Right lobe of liver (tissue), 6 donors: ENCODE results near the gene SLC25A44. TPM values are rescaled to one million over a fixed set of nuclear protein-coding genes. Genes with fewer than 3 reads are reported as not detected.

Source experiments
- ATAC-seq, 4 donors: fragments of 200-7000 bp; cut with Tn5 transposase; one replicate each; pipeline ENCODE4 v1.9.1; 2020; ENCODE audit warnings: mild to moderate bottlenecking in 4 of 4, moderate library complexity in 4 of 4
- DNase-seq, 3 donors: peaks; one replicate each; pipeline ENCODE4 v3.0.0-alpha.2; 2020
- H3K27ac ChIP-seq, 3 donors: fragments of 200-600 bp; one replicate each; pipeline ENCODE4 v1.8.0; 2022
- H3K27me3 ChIP-seq, 2 donors: fragments of 200-600 bp; one replicate each; pipeline ENCODE4 v1.8.0; 2022
- H3K36me3 ChIP-seq, 4 donors: fragments of 200-600 bp; sonication (generic) in 1 of 4; one replicate each; pipeline versions ENCODE4 v1.5.1 to v1.8.0; 2017 to 2022; ENCODE audit warnings: control low read depth in 1 of 4
- H3K4me1 ChIP-seq, 4 donors: fragments of 200-600 bp; sonication (generic) in 1 of 4; one replicate each; pipeline versions ENCODE4 v1.5.1 to v1.8.0; 2017 to 2022; ENCODE audit warnings: control low read depth in 1 of 4
- H3K4me3 ChIP-seq, 3 donors: fragments of 200-600 bp; one replicate each; pipeline ENCODE4 v1.8.0; 2022
- H3K9me3 ChIP-seq, 4 donors: fragments of 200-600 bp; sonication (generic) in 1 of 4; one replicate each; pipeline versions ENCODE4 v1.5.1 to v1.8.0; 2017 to 2022; ENCODE audit warnings: control low read depth in 1 of 4
- POLR2A ChIP-seq: fragments of 450-650 bp; IDR thresholded peaks from one replicate; pipeline ENCODE4 v1.6.1; 2017; ENCODE audit warnings: antibody characterized with exemption, mild to moderate bottlenecking
- whole genome bisulfite sequencing: methylation state at CpG from one replicate; pipeline ENCODE4 v1.1.6; 2018; ENCODE audit warnings: low coverage, low lambda C conversion rate; ENCODE audit not compliant: insufficient coverage; ENCODE audit errors: missing lambda C conversion rate; 5-methylcytosine and 5-hydroxymethylcytosine counted together
- intact Hi-C, 2 donors: fragments of 100-400 bp; cut with DNase I; formaldehyde crosslinking; loops; one replicate each; pipeline versions ENCODE4 v1.11.2 to v1.14.1; 2022
- total RNA-seq, 6 experiments: library from RNA; depleted of rRNA in 2 of 6; stranded (reverse); fragments of >200 nt in 2 of 6; fragmentation: NEBNext Ultra II Directional in 3 of 6; extraction: Animal tissue kit (Norgen Biotek cat#: 25700) in 3 of 6; gene quantifications; one replicate each; pipeline versions ENCODE4 v1.1.0 to v1.2.4, GENCODE V29; 2016 to 2023
- TF ChIP-seq, protein P1 (sequence below), 4 donors: fragments of 200-600 bp in 3 of 4; fragments of 450-650 bp in 1 of 4; IDR thresholded peaks; one replicate each; pipeline versions ENCODE4 v1.5.1 to v1.8.0; 2016 to 2022; ENCODE audit warnings: antibody characterized with exemption in 4 of 4, mild to moderate bottlenecking in 2 of 4
- donor health status: DM: no; HTN: yes; CAD: no.
- donor health status: DM: no; HTN: no; CAD: no.
- donor health status: DM: no; HTN: no; CAD: no.
- donor health status: DM: no; HTN: yes; CAD: no.
- donor health status: DM: no; HTN: yes; CAD: no.

SLC25A44 gene
- total RNA-seq, 6 experiments from 2014 or later = 19.1 to 30.5 (median 20.0) TPM

DNA sequence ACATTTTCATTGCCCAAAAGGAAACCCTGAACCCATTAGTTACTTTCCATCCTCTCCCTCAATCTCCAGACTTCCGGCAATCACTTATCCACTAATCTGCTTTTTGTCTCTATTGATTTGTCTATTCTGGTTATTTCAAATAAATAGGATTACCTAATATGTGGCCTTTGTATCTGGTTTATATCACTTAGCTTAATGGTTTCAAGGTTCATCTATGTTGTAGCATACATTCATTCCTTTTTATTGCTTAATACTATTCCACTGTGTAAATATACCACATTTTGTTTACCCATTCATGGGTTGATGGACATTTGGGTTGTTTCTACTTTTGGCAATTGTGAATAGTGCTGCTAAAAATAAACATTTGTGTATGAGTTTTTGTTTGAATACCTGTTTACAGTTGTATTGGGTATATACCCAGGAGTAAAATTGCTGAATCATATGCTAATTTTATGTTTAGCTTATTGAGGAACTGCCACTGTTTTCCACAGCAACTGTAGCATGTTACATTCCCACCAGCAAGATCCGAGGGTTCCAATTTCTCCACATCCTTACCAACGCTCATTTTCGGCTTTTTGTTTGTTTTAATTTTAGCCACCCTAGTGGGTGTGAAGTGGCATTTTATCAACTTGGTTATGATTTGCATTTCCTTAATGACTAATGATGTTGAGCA is 2.5 kb upstream of the SLC25A44 start:
- WGBS = 57% methylated on average over 4 of the region's 4 CpGs
- H3K27ac ChIP-seq = peak overlapping the region; percentile 40 to 59 (median 58)
- TF ChIP-seq, protein P1, sequence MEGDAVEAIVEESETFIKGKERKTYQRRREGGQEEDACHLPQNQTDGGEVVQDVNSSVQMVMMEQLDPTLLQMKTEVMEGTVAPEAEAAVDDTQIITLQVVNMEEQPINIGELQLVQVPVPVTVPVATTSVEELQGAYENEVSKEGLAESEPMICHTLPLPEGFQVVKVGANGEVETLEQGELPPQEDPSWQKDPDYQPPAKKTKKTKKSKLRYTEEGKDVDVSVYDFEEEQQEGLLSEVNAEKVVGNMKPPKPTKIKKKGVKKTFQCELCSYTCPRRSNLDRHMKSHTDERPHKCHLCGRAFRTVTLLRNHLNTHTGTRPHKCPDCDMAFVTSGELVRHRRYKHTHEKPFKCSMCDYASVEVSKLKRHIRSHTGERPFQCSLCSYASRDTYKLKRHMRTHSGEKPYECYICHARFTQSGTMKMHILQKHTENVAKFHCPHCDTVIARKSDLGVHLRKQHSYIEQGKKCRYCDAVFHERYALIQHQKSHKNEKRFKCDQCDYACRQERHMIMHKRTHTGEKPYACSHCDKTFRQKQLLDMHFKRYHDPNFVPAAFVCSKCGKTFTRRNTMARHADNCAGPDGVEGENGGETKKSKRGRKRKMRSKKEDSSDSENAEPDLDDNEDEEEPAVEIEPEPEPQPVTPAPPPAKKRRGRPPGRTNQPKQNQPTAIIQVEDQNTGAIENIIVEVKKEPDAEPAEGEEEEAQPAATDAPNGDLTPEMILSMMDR (IDR thresholded peaks at IDR 0.05) = no peak
- TF ChIP-seq POLR2A = no peak
- H3K9me3 ChIP-seq = no peaks in the 10 kb centered on the region
- intact Hi-C loops = no loop called here
- DNase-seq = no peak
- H3K27me3 ChIP-seq = no peaks in the 10 kb centered on the region
- peak in 3 of 4 donors; percentile 18 to 54 (median 32) for ATAC-seq
- H3K36me3 ChIP-seq = peaks cover 0 to 3% (median under 1%) of the 10 kb centered on the region in 4 donors
- H3K4me3 ChIP-seq = no peak overlapping the region
- peaks cover 0 to 34% (median 9%) of the 10 kb centered on the region in 4 donors for H3K4me1 ChIP-seq

DNA sequence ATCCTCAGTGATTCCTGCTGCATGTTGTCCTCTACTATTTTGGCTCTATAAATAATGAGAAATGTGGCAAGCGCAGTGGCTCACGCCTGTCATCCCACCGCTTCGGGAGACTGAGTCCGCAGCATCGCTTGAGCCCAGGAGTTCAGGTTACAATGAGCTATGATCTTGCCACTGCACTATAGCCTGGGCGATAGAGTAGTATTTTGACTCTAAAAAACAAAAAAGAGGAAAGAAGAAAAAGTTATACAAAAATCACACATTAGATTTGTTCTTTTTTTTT is 756 bp upstream of the SLC25A44 start:
- WGBS = 86% methylated on average over 7 of the region's 7 CpGs
- Histone ChIP-seq H3K27ac (peak overlapping the region; percentile 79 to 84 (median 84)), H3K27me3 (no peaks in the 10 kb centered on the region), H3K9me3 (no peaks in the 10 kb centered on the region), H3K4me1 (peaks cover 0 to 51% (median 17%) of the 10 kb centered on the region in 4 donors), H3K36me3 (peaks cover 0 to 3% (median under 1%) of the 10 kb centered on the region in 4 donors), H3K4me3 (peak overlapping the region; percentile 39 to 92 (median 85))
- DNase-seq (no peak), ATAC-seq (no peak)
- intact Hi-C loops = no loop called here
- TF ChIP-seq, protein P1 (IDR thresholded peaks at IDR 0.05) = no peak
- no peak for TF ChIP-seq POLR2A

DNA sequence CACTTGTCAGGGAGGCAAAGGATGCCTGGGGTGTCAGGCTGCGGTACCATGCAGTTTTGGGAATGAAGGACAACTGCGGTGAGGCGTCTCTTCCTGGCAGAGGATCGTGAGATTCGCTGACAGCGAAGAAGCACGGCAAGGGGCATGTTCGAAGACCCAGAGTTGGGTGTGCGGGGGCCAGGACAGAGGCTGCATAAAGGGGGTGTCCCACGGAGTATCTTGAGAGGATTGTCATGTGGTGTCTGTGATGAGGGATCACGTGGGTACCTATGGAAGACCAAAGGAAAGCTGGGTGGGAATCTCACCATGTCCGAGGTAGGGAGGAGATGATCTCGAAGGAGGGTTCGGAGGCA is 372 bp downstream of the SLC25A44 start:
- Histone ChIP-seq H3K36me3 (peaks cover 0 to 3% (median under 1%) of the 10 kb centered on the region in 4 donors), H3K4me1 (peaks cover 0 to 62% (median 22%) of the 10 kb centered on the region in 4 donors), H3K27ac (peak overlapping the region; percentile 57 to 79 (median 63)), H3K27me3 (no peaks in the 10 kb centered on the region), H3K9me3 (no peaks in the 10 kb centered on the region), H3K4me3 (peak overlapping the region; percentile 85 to 92 (median 91))
- ATAC-seq = no peak
- TF ChIP-seq, protein P1 (IDR thresholded peaks at IDR 0.05) = no peak
- TF ChIP-seq POLR2A = no peak
- 4% methylated on average over 14 of the region's 14 CpGs for WGBS
- DNase-seq = no peak
- intact Hi-C loops = no loop called here

DNA sequence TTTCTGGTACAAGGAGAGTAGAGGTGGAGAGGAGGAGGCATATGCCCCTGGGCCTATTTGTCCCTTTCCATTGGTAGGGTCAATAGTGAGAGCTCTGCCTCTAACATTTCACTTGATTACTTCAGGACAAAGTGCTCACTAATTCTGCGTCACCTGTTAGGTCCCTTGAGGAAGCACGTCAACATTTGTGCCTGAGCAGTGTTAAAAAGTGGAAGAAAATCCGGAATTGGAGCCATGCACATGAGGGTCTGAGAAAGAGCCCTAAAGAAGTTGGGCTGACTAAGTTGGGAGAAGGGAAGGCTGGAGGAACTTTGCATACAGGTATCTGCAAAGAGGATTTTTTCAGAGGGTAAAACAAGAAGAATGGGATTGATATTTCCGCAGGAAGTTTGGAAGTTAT is 1.9 kb downstream of the SLC25A44 start:
- H3K9me3 ChIP-seq = no peaks in the 10 kb centered on the region
- peak overlapping the region in 1 of 3 donors; percentile 85 for H3K4me3 ChIP-seq
- intact Hi-C loops = no loop called here
- no peaks in the 10 kb centered on the region for H3K27me3 ChIP-seq
- peaks cover 0 to 63% (median 23%) of the 10 kb centered on the region in 4 donors for H3K4me1 ChIP-seq
- peak overlapping the region in 2 of 3 donors; percentile 79 to 85 for H3K27ac ChIP-seq
- no peak for TF ChIP-seq POLR2A
- TF ChIP-seq, protein P1 (IDR thresholded peaks at IDR 0.05) = no peak
- 52% methylated on average over 4 of the region's 4 CpGs for WGBS
- no peak for ATAC-seq
- DNase-seq = no peak
- H3K36me3 ChIP-seq = peaks cover 0 to 13% (median 5%) of the 10 kb centered on the region in 4 donors
